MM.1S (cell line): Measurements from ENCODE around the gene SH3RF3.

Experiments used
- DNase-seq: peaks from one replicate; pipeline ENCODE4 v3.0.0-alpha.2; 2015
- H2AFZ ChIP-seq: fragments of 300-600 bp; sonication (generic); 2 replicates; pipeline ENCODE4 v1.6.0; 2016; ENCODE audit warnings: antibody characterized with exemption, low read length
- H3F3A ChIP-seq: fragments of 300-600 bp; sonication (generic); 2 replicates; pipeline ENCODE4 v1.6.1; 2016; ENCODE audit warnings: mild to moderate bottlenecking, antibody characterized with exemption, low read length, moderate library complexity, mixed read lengths; ENCODE audit not compliant: insufficient read depth
- H3K27ac ChIP-seq: fragments of 300-600 bp; sonication (generic); 2 replicates; pipeline ENCODE4 v1.5.1; 2016; ENCODE audit warnings: mild to moderate bottlenecking, low read length
- H3K27me3 ChIP-seq: fragments of 300-600 bp; sonication (generic); replicated peaks from 2 replicates; pipeline ENCODE4 v1.6.0; 2016; ENCODE audit warnings: low read length; ENCODE audit not compliant: insufficient read depth
- H3K36me3 ChIP-seq: fragments of 300-600 bp; sonication (generic); replicated peaks from 2 replicates; pipeline ENCODE4 v1.6.1; 2016; ENCODE audit warnings: mild to moderate bottlenecking, low read length, mixed read lengths; ENCODE audit not compliant: insufficient read depth
- H3K4me1 ChIP-seq: fragments of 300-600 bp; sonication (generic); 2 replicates; pipeline ENCODE4 v1.6.1; 2016; ENCODE audit warnings: low read length, mixed read lengths
- H3K4me2 ChIP-seq: fragments of 300-600 bp; sonication (generic); 2 replicates; pipeline ENCODE4 v1.6.0; 2016; ENCODE audit warnings: low read depth, low read length
- H3K4me3 ChIP-seq: fragments of 300-600 bp; sonication (generic); 2 replicates; pipeline ENCODE4 v1.5.1; 2016; ENCODE audit warnings: low read length, mixed read lengths
- H3K79me2 ChIP-seq: fragments of 300-600 bp; sonication (generic); 2 replicates; pipeline ENCODE4 v1.6.1; 2016; ENCODE audit warnings: mixed run types, low read length, mixed read lengths
- H3K9ac ChIP-seq: fragments of 300-600 bp; sonication (generic); 2 replicates; pipeline ENCODE4 v1.6.1; 2016; ENCODE audit warnings: low read length, mixed read lengths
- H3K9me2 ChIP-seq: fragments of 300-600 bp; sonication (generic); replicated peaks from 2 replicates; pipeline ENCODE4 v1.6.1; 2016; ENCODE audit warnings: mild to moderate bottlenecking, low read length, mixed read lengths; ENCODE audit not compliant: insufficient read depth
- H3K9me3 ChIP-seq: fragments of 300-600 bp; sonication (generic); replicated peaks from 2 replicates; pipeline ENCODE4 v1.6.1; 2016; ENCODE audit warnings: mild to moderate bottlenecking, low read length, mixed read lengths; ENCODE audit not compliant: insufficient read depth
- H4K20me1 ChIP-seq: fragments of 300-600 bp; sonication (generic); 2 replicates; pipeline ENCODE4 v1.6.1; 2016; ENCODE audit warnings: mild to moderate bottlenecking, low read length, moderate library complexity, mixed read lengths; ENCODE audit not compliant: insufficient read depth
- CTCF ChIP-seq: fragments of 300-600 bp; sonication (generic); IDR thresholded peaks from 2 replicates; pipeline ENCODE4 v1.5.1; 2016; ENCODE audit warnings: antibody characterized with exemption, low read length, mixed read lengths
- EZH2 ChIP-seq: fragments of 300-600 bp; sonication (generic); optimal IDR thresholded peaks from 2 replicates; pipeline ENCODE3; 2017; ENCODE audit warnings: low read depth, mild to moderate bottlenecking, antibody characterized with exemption, low read length, mixed read lengths
- EZH2phosphoT487 ChIP-seq: fragments of 300-600 bp; sonication (generic); IDR thresholded peaks from 2 replicates; pipeline ENCODE4 v1.6.1; 2018; ENCODE audit warnings: antibody characterized with exemption, low read length

The SH3RF3 gene

GRCh38 chr2:109148991-109149645, 20.1 kb downstream of the SH3RF3 start:
- Histone ChIP-seq H3K9me2 (no peaks in the 10 kb centered on the region), H3K4me1 (peaks cover 14% of the 10 kb centered on the region), H3F3A (peaks cover 7% of the 10 kb centered on the region; the same call in 1 of the 2 replicates), H3K27ac (no peak overlapping the region), H3K36me3 (no peaks in the 10 kb centered on the region), H3K79me2 (peaks cover 98% of the 10 kb centered on the region), H3K9me3 (no peaks in the 10 kb centered on the region), H3K9ac (no peak overlapping the region), H3K27me3 (no peaks in the 10 kb centered on the region), H3K4me2 (no peak overlapping the region), H2AFZ (no peak overlapping the region), H3K4me3 (no peak overlapping the region), H4K20me1 (no peaks in the 10 kb centered on the region)
- no peak for DNase-seq
- TF ChIP-seq EZH2 (no peak), EZH2phosphoT487 (no peak)

- Histone ChIP-seq H3F3A (no peaks in the 10 kb centered on the region), H3K27me3 (no peaks in the 10 kb centered on the region), H3K9me2 (no peaks in the 10 kb centered on the region), H3K9ac (no peak overlapping the region), H3K4me1 (0 out of 2 replicates have a peak, but pooled peaks cover under 1% of the 10 kb centered on the region), H3K27ac (no peak overlapping the region), H4K20me1 (no peaks in the 10 kb centered on the region), H3K4me2 (no peak overlapping the region), H3K4me3 (no peak overlapping the region), H3K9me3 (no peaks in the 10 kb centered on the region), H2AFZ (no peak overlapping the region), H3K36me3 (no peaks in the 10 kb centered on the region), H3K79me2 (peaks cover 98% of the 10 kb centered on the region)
- TF ChIP-seq EZH2phosphoT487 (no peak), EZH2 (no peak), CTCF (no peak)
- DNase-seq, result no peak
These were observed 21.6 kb downstream of the SH3RF3 start for GRCh38 chr2:109150559-109150958.

- no peaks in the 10 kb centered on the region for H3K36me3 ChIP-seq
- H3K9ac ChIP-seq, result no peak overlapping the region
- H4K20me1 ChIP-seq, result no peaks in the 10 kb centered on the region
- no peaks in the 10 kb centered on the region for H3F3A ChIP-seq
- no peaks in the 10 kb centered on the region for H3K4me1 ChIP-seq
- no peaks in the 10 kb centered on the region for H3K9me3 ChIP-seq
- no peak overlapping the region for H3K27ac ChIP-seq
- no peaks in the 10 kb centered on the region for H3K27me3 ChIP-seq
- peaks cover 98% of the 10 kb centered on the region for H3K79me2 ChIP-seq
- no peaks in the 10 kb centered on the region for H3K9me2 ChIP-seq
- no peak overlapping the region for H2AFZ ChIP-seq
- H3K4me2 ChIP-seq, result no peak overlapping the region
- no peak overlapping the region for H3K4me3 ChIP-seq
- no peak for TF ChIP-seq EZH2phosphoT487
- no peak for TF ChIP-seq CTCF
- no peak for TF ChIP-seq EZH2
- DNase-seq, result no peak
These were observed 22.5 kb downstream of the SH3RF3 start for GRCh38 chr2:109151519-109151918.
